SK-N-SH (cell line): ENCODE data around the gene HBZ.

Experiments used
- CHD2 ChIP-seq: fragments of 150-350 bp; IDR thresholded peaks from 2 replicates; pipeline ENCODE4 v1.6.1; 2018; ENCODE audit warnings: low read length; ENCODE audit not compliant: partially characterized antibody
- SIN3A ChIP-seq: IDR thresholded peaks from 2 replicates; pipeline ENCODE4 v1.6.1; 2012; ENCODE audit warnings: low read depth, mild to moderate bottlenecking, low read length, moderate library complexity, borderline replicate concordance

DNA sequence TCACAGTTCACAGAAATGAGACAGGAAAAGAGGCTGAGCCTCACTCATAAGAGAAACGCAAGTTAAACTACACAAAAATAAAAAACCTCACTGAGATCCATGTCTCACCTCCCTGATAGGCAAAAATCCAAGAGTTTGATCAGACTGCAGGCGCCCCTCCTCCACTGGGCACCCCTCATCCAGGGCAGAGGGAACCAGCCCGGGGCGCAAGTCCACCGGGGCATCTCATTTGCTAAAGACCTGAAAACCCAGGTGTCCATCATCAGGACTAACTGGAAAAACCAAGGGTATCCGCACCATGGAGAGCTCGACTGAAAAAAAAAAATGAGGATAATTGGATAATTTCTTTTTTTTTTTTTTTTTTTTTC, 2.6 kb downstream of the HBZ start:
- TF ChIP-seq CHD2 = no peak
- no peak for TF ChIP-seq SIN3A
